ENCODE measurements around the gene RUNX2. TPM values are rescaled to one million over a fixed set of nuclear protein-coding genes. Genes with fewer than 3 reads are reported as not detected.

Gene RUNX2
- polyA plus RNA-seq, 1 of the 3 experiments (the other 2 are of a cell fraction) = 4.4 TPM

- H3K4me1 ChIP-seq (ENCODE audit: control insufficient read depth in 1 of 2, insufficient read depth in 2 of 2, low read depth in 1 of 2, low read length in 1 of 2) = peaks cover 0 to 2% of the 10 kb centered on the region in 2 experiments; a peak in 1 of 4 replicates
- H3K27ac ChIP-seq (ENCODE audit: low read depth in 2 of 2, low read length in 1 of 2) = no peak overlapping the region
- POLR2A ChIA-PET = interaction anchor here (1.0 kb wide), 1 partner anchor 10 kb away, joined by 3 read pairs; the partner anchor contains the start of gene SUPT3H
- no peaks in the 10 kb centered on the region for H3K9me2 ChIP-seq
- DNase-seq = no peak
- no peak overlapping the region for H3K9ac ChIP-seq
- H3K4me2 ChIP-seq = no peak overlapping the region
- no peaks in the 10 kb centered on the region for H3K79me2 ChIP-seq (ENCODE audit: insufficient read depth)
- H3K4me3 ChIP-seq (ENCODE audit: low read depth in 2 of 2, low read length in 1 of 2) = no peak overlapping the region
- no peak overlapping the region for H2AFZ ChIP-seq (ENCODE audit: low read depth)
- CTCF ChIA-PET = interaction anchor here (1.5 to 1.9 kb wide), 2 partner anchors 10 to 712 kb away, joined by 5 to 6 read pairs; no protein-coding TSS in a partner anchor
- H3K9me3 ChIP-seq = no peaks in the 10 kb centered on the region
- TF ChIP-seq RCOR1 (IDR thresholded peaks at IDR 0.05; ENCODE audit: low read length) (peak; percentile 45; the same call in 1 of the 2 replicates), GATA2 (CRISPR knock-in tag; IDR thresholded peaks at IDR 0.05) (peak; percentile 57), TCF12 (IDR thresholded peaks at IDR 0.05) (peak; percentile 18; the same call in 1 of the 2 replicates), RFX5 (IDR thresholded peaks at IDR 0.05; ENCODE audit: low read length) (no peak), CHD2 (IDR thresholded peaks at IDR 0.05; ENCODE audit: low read length, partially characterized antibody) (peak; percentile 41)
- H4K20me1 ChIP-seq (ENCODE audit: insufficient read depth) = no peaks in the 10 kb centered on the region
- H3K36me3 ChIP-seq (replicated peaks in 1 of 2; ENCODE audit: control insufficient read depth in 1 of 2, insufficient read depth in 2 of 2, low read length in 1 of 2) = no peaks in the 10 kb centered on the region
- no peaks in the 10 kb centered on the region for H3K27me3 ChIP-seq (ENCODE audit: insufficient read depth)
- no peaks in the 10 kb centered on the region for H3F3A ChIP-seq (replicated peaks; ENCODE audit: insufficient read depth)
Measured at GRCh38 chr6:45367999-45368398, 39.9 kb downstream of the RUNX2 start.

- 96% methylated on average over 1 of the region's 1 CpG for WGBS (ENCODE audit: low lambda C conversion rate)
- CTCF ChIA-PET = interaction anchor here (1.1 kb wide), 1 partner anchor 894 kb away, joined by 5 read pairs; no protein-coding TSS in a partner anchor
Measured at GRCh38 chr6:45369870-45370269, 41.7 kb downstream of the RUNX2 start.

More at GRCh38 chr6:45369870-45370269, 41.7 kb downstream of the RUNX2 start:
- no peaks in the 10 kb centered on the region for H3K27me3 ChIP-seq (ENCODE audit: insufficient read depth)
- H2AFZ ChIP-seq (ENCODE audit: low read depth) = no peak overlapping the region
- no peaks in the 10 kb centered on the region for H3K36me3 ChIP-seq (replicated peaks in 1 of 2; ENCODE audit: control insufficient read depth in 1 of 2, insufficient read depth in 2 of 2, low read length in 1 of 2)
- POLR2A ChIA-PET = interaction anchor here (1.6 kb wide), 1 partner anchor 8 kb away, joined by 5 read pairs; the partner anchor contains the start of gene SUPT3H
- no peak overlapping the region for H3K4me2 ChIP-seq
- no peak overlapping the region for H3K27ac ChIP-seq (ENCODE audit: low read depth in 2 of 2, low read length in 1 of 2)
- H3K4me3 ChIP-seq (ENCODE audit: low read depth in 2 of 2, low read length in 1 of 2) = no peak overlapping the region
- no peak for DNase-seq
- no peak overlapping the region for H3K9ac ChIP-seq
- TF ChIP-seq REST (IDR thresholded peaks at IDR 0.05; ENCODE audit: low read depth, low read length) = no peak
- H4K20me1 ChIP-seq (ENCODE audit: insufficient read depth) = no peaks in the 10 kb centered on the region
- H3K4me1 ChIP-seq (ENCODE audit: control insufficient read depth in 1 of 2, insufficient read depth in 2 of 2, low read depth in 1 of 2, low read length in 1 of 2) = peaks cover 0 to 2% of the 10 kb centered on the region in 2 experiments; a peak in 1 of 4 replicates
- H3F3A ChIP-seq (replicated peaks; ENCODE audit: insufficient read depth) = no peaks in the 10 kb centered on the region
- no peaks in the 10 kb centered on the region for H3K9me3 ChIP-seq
- no peaks in the 10 kb centered on the region for H3K9me2 ChIP-seq
- peaks cover 9% of the 10 kb centered on the region; the same call in 1 of the 2 replicates for H3K79me2 ChIP-seq (ENCODE audit: insufficient read depth)
